DLD1 (cell line): ENCODE results near the gene INTS4.
"Not testable (repeated sequence)": the region's sequence is repeated elsewhere in the genome, so short reads cannot be mapped to it uniquely, and the experiment has no call there.

ENCODE experiments used
- in situ Hi-C: cut with HindIII; loops from 2 replicates; pipeline ENCODE4 v1.10.0; 2017; ENCODE audit warnings: low sequenced_read_pairs

INTS4 gene

GRCh38 chr11:78025378-78025777 lies 30.9 kb upstream of the INTS4 start:
- in situ Hi-C loops, result no loop called here

GRCh38 chr11:78023426-78023825 lies 29.0 kb upstream of the INTS4 start:
- in situ Hi-C loops, result no loop called here

- in situ Hi-C loops, result no loop called here
Observed at GRCh38 chr11:78022397-78023396, 28.2 kb upstream of the INTS4 start, which contains the start of gene KCTD14. Gene KCTD14, minus strand, starts transcription at chr11:78023276. Its CDS starts 27 bp downstream, at chr11:78023249.

GRCh38 chr11:78021611-78022010 lies 27.1 kb upstream of the INTS4 start:
- in situ Hi-C loops, result no loop called here

GRCh38 chr11:78020246-78020645 lies 25.8 kb upstream of the INTS4 start:
- in situ Hi-C loops, result no loop called here

GRCh38 chr11:78019808-78020207 lies 25.3 kb upstream of the INTS4 start:
- in situ Hi-C loops, result no loop called here

- in situ Hi-C loops, result no loop called here
Observed at GRCh38 chr11:78015878-78016277, 21.4 kb upstream of the INTS4 start.

GRCh38 chr11:78014937-78015520 lies 20.6 kb upstream of the INTS4 start:
- in situ Hi-C loops, result not testable (repeated sequence)

GRCh38 chr11:78011301-78011700 lies 16.8 kb upstream of the INTS4 start:
- in situ Hi-C loops, result no loop called here

GRCh38 chr11:78010755-78011154 lies 16.3 kb upstream of the INTS4 start:
- in situ Hi-C loops, result no loop called here

- in situ Hi-C loops, result no loop called here
Observed at GRCh38 chr11:78010304-78010703, 15.8 kb upstream of the INTS4 start.

GRCh38 chr11:78009062-78009461 lies 14.6 kb upstream of the INTS4 start:
- in situ Hi-C loops, result no loop called here

GRCh38 chr11:78000193-78000592 lies 5.7 kb upstream of the INTS4 start:
- in situ Hi-C loops, result no loop called here

- in situ Hi-C loops, result no loop called here
Observed at GRCh38 chr11:77999446-78000030, 5.1 kb upstream of the INTS4 start.

GRCh38 chr11:77993902-77994301 lies 566 bp downstream of the INTS4 start:
- in situ Hi-C loops, result no loop called here

- in situ Hi-C loops, result no loop called here
Observed at GRCh38 chr11:77990981-77991380, 3.5 kb downstream of the INTS4 start.

- in situ Hi-C loops, result not testable (repeated sequence)
Observed at GRCh38 chr11:77986456-77986855, 8.0 kb downstream of the INTS4 start.

- in situ Hi-C loops, result no loop called here
Observed at GRCh38 chr11:77981346-77981947, 13.0 kb downstream of the INTS4 start.

- in situ Hi-C loops, result no loop called here
Observed at GRCh38 chr11:77968337-77968736, 26.1 kb downstream of the INTS4 start.

GRCh38 chr11:77967753-77968152 lies 26.7 kb downstream of the INTS4 start:
- in situ Hi-C loops, result no loop called here

- in situ Hi-C loops, result no loop called here
Observed at GRCh38 chr11:77967121-77967520, 27.3 kb downstream of the INTS4 start.
